ENCODE data around the gene PPIA. TPM values are rescaled to one million over a fixed set of nuclear protein-coding genes. Genes with fewer than 3 reads are reported as not detected.
A peak's percentile ranks its signal among the peaks of the same experiment; 100 is the strongest.
"Not testable (repeated sequence)": the region's sequence is repeated elsewhere in the genome, so short reads cannot be mapped to it uniquely, and the experiment has no call there.

Gene PPIA
- total RNA-seq, 3 donors from 2014 or later = 2,630 to 2,693 (median 2,657) TPM

- H3K4me3 Mint-ChIP-seq = no peak overlapping the region
- no peaks in the 10 kb centered on the region for H3K27me3 Mint-ChIP-seq (ENCODE audit: low read depth)
- H3K4me1 Mint-ChIP-seq (ENCODE audit: low read depth) = peaks cover 47% of the 10 kb centered on the region
- no peaks in the 10 kb centered on the region for H3K9me3 Mint-ChIP-seq
- DNase-seq = no peak
- no peak for ATAC-seq
- peaks cover 19% of the 10 kb centered on the region for H3K36me3 Mint-ChIP-seq (ENCODE audit: insufficient read depth)
Observed at GRCh38 chr7:44768628-44769371, 27.7 kb upstream of the PPIA start.

GRCh38 chr7:44769376-44769775, 27.1 kb upstream of the PPIA start:
- no peak for DNase-seq
- ATAC-seq = peak in 1 of 2 donors; percentile 6
- Mint-ChIP-seq H3K36me3 (ENCODE audit: insufficient read depth) (peaks cover 17% of the 10 kb centered on the region), H3K4me3 (no peak overlapping the region), H3K27me3 (ENCODE audit: low read depth) (no peaks in the 10 kb centered on the region), H3K4me1 (ENCODE audit: low read depth) (peaks cover 47% of the 10 kb centered on the region), H3K9me3 (no peaks in the 10 kb centered on the region)

GRCh38 chr7:44769776-44770294, 26.6 kb upstream of the PPIA start:
- Mint-ChIP-seq H3K36me3 (ENCODE audit: insufficient read depth) (peaks cover 15% of the 10 kb centered on the region), H3K4me3 (no peak overlapping the region), H3K9me3 (no peaks in the 10 kb centered on the region), H3K27me3 (ENCODE audit: low read depth) (no peaks in the 10 kb centered on the region), H3K4me1 (ENCODE audit: low read depth) (peaks cover 47% of the 10 kb centered on the region)
- DNase-seq (no peak), ATAC-seq (peak; percentile 41 to 53)

- H3K36me3 Mint-ChIP-seq (ENCODE audit: insufficient read depth) = peaks cover 13% of the 10 kb centered on the region
- H3K27me3 Mint-ChIP-seq (ENCODE audit: low read depth) = no peaks in the 10 kb centered on the region
- no peaks in the 10 kb centered on the region for H3K9me3 Mint-ChIP-seq
- DNase-seq (no peak), ATAC-seq (no peak)
- peaks cover 47% of the 10 kb centered on the region for H3K4me1 Mint-ChIP-seq (ENCODE audit: low read depth)
- H3K4me3 Mint-ChIP-seq = no peak overlapping the region
Observed at GRCh38 chr7:44771358-44771757, 25.1 kb upstream of the PPIA start.

- Mint-ChIP-seq H3K4me3 (no peak overlapping the region), H3K9me3 (no peaks in the 10 kb centered on the region), H3K27me3 (ENCODE audit: low read depth) (no peaks in the 10 kb centered on the region), H3K4me1 (ENCODE audit: low read depth) (peaks cover 42% of the 10 kb centered on the region), H3K36me3 (ENCODE audit: insufficient read depth) (peaks cover 6% of the 10 kb centered on the region)
- DNase-seq (no peak), ATAC-seq (no peak)
Observed at GRCh38 chr7:44772440-44772839, 24.0 kb upstream of the PPIA start.

DNA sequence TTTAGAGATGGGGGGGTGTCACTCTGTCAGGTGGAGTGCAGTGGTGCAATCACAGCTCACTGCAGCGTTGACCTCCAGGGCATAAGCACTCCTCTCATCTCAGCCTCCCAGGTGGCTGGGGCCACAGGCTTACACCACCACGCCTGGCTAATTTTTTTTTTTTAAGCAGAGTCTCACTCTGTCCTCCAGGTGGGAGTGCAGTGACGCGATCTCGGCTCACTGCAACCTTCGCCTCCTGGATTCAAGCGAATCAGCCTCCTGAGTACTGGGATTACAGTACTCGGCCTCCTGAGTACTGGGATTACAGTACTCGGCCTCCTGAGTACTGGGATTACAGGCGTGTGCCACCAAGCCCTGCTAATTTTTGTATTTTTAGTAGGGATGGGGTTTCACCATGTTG, 23.6 kb upstream of the PPIA start:
- Mint-ChIP-seq H3K27me3 (ENCODE audit: low read depth) (no peaks in the 10 kb centered on the region), H3K4me1 (ENCODE audit: low read depth) (peaks cover 38% of the 10 kb centered on the region), H3K9me3 (no peaks in the 10 kb centered on the region), H3K36me3 (ENCODE audit: insufficient read depth) (peaks cover 2% of the 10 kb centered on the region), H3K4me3 (no peak overlapping the region)
- ATAC-seq = no peak
- no peak for DNase-seq

DNA sequence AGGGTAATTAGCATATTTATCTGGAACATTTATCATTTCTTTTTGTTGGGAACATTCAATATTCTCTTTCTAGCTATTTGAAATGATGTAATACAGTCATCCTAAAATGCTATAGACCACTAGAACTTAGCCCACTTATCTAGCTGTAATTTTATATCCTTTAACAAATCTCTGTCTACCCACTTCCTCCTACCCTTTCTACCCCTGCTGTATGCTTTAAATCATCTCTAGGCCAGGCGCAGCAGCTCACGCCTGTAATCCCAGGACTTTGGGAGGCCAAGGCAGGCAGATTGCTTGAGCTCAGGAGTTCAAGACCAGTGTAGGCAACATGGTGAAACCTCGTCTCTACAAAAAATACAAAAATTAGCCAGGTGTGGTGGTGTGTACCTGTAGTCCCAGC, 22.0 kb upstream of the PPIA start:
- not testable (repeated sequence) for H3K9me3 Mint-ChIP-seq; H3K4me3 Mint-ChIP-seq; H3K36me3 Mint-ChIP-seq (ENCODE audit: insufficient read depth); ATAC-seq; H3K27me3 Mint-ChIP-seq (ENCODE audit: low read depth); DNase-seq
- peaks cover 22% of the 10 kb centered on the region for H3K4me1 Mint-ChIP-seq (ENCODE audit: low read depth)

DNA sequence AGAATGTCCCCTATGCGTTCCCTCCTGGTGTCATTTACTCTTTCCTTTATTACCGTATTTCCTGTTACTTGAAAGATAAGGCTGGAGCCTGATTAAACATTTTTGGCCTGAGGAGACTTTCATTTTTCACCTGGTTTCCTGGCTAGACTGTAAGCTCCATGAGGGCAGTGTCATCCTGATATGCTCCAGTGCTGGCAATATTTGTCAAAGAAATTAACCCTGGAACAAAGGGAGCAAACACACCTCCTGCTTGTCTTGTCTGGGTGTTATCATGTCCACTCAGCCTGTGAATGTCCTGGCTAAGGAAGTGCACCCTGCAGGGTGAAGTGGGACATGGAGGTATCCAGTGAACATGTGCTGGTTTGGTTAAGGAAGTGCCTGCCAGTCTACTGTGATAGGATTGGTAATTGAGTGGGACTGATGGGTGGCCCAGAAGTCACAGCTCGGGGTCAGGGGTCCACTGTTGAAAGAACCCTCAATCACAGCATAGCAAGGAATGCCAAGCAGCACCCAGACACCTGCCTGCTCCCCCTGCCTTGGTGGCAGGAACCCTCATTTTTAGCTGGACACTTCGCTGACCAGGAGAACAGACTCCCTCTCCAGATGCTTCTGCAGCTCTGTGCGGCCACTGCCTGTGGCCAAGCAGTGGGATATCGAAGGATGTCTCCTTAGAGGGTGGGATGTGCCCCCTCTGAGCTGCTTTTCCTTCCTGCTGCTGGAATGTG, 20.9 kb upstream of the PPIA start:
- Mint-ChIP-seq H3K4me3 (no peak overlapping the region), H3K36me3 (ENCODE audit: insufficient read depth) (no peaks in the 10 kb centered on the region), H3K27me3 (ENCODE audit: low read depth) (no peaks in the 10 kb centered on the region), H3K9me3 (no peaks in the 10 kb centered on the region), H3K4me1 (ENCODE audit: low read depth) (peaks cover 11% of the 10 kb centered on the region)
- DNase-seq (no peak), ATAC-seq (no peak)

GRCh38 chr7:44776211-44776610, 20.3 kb upstream of the PPIA start:
- peaks cover 5% of the 10 kb centered on the region for H3K4me1 Mint-ChIP-seq (ENCODE audit: low read depth)
- H3K27me3 Mint-ChIP-seq (ENCODE audit: low read depth) = no peaks in the 10 kb centered on the region
- no peaks in the 10 kb centered on the region for H3K36me3 Mint-ChIP-seq (ENCODE audit: insufficient read depth)
- H3K4me3 Mint-ChIP-seq = no peak overlapping the region
- no peak for DNase-seq
- no peaks in the 10 kb centered on the region for H3K9me3 Mint-ChIP-seq
- no peak for ATAC-seq

- H3K27me3 Mint-ChIP-seq (ENCODE audit: low read depth) = no peaks in the 10 kb centered on the region
- no peaks in the 10 kb centered on the region for H3K4me1 Mint-ChIP-seq (ENCODE audit: low read depth)
- H3K4me3 Mint-ChIP-seq = no peak overlapping the region
- no peaks in the 10 kb centered on the region for H3K36me3 Mint-ChIP-seq (ENCODE audit: insufficient read depth)
- DNase-seq = no peak
- ATAC-seq = no peak
- H3K9me3 Mint-ChIP-seq = peaks cover 5% of the 10 kb centered on the region
Observed at GRCh38 chr7:44782460-44782859, 14.0 kb upstream of the PPIA start.

GRCh38 chr7:44783407-44783806, 13.1 kb upstream of the PPIA start:
- H3K9me3 Mint-ChIP-seq = peaks cover 5% of the 10 kb centered on the region
- no peaks in the 10 kb centered on the region for H3K27me3 Mint-ChIP-seq (ENCODE audit: low read depth)
- no peak for ATAC-seq

GRCh38 chr7:44784364-44784763, 12.1 kb upstream of the PPIA start:
- ATAC-seq (no peak), DNase-seq (no peak)
- Mint-ChIP-seq H3K36me3 (ENCODE audit: insufficient read depth) (no peaks in the 10 kb centered on the region), H3K4me3 (no peak overlapping the region), H3K27me3 (ENCODE audit: low read depth) (no peaks in the 10 kb centered on the region), H3K4me1 (ENCODE audit: low read depth) (no peaks in the 10 kb centered on the region), H3K9me3 (peaks cover 5% of the 10 kb centered on the region)

More at GRCh38 chr7:44783407-44783806, 13.1 kb upstream of the PPIA start:
- Mint-ChIP-seq H3K4me3 (no peak overlapping the region), H3K36me3 (ENCODE audit: insufficient read depth) (no peaks in the 10 kb centered on the region), H3K4me1 (ENCODE audit: low read depth) (no peaks in the 10 kb centered on the region)
- no peak for DNase-seq

DNA sequence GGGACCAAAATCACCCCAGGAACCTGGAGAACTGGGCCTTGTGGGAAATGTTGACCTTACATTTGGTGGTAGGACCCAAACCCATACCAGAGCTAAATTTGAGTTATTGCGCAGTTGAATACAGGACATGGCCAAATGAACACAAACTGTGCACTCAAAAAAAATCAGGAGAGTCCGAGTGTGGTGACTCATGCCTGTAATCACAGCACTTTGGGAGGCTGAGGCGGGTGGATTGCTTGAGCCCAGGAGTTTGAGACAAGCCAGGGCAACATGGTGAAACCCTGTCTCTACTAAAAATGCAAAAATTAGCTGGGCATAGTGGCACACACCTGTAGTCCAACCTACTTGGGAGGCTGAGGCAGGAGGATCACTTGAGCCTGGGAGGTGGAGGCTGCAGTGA, 11.3 kb upstream of the PPIA start:
- H3K9me3 Mint-ChIP-seq; DNase-seq; H3K4me1 Mint-ChIP-seq (ENCODE audit: low read depth); ATAC-seq; H3K27me3 Mint-ChIP-seq (ENCODE audit: low read depth); H3K36me3 Mint-ChIP-seq (ENCODE audit: insufficient read depth); H3K4me3 Mint-ChIP-seq: not testable (repeated sequence)

GRCh38 chr7:44787041-44787440, 9.4 kb upstream of the PPIA start:
- no peaks in the 10 kb centered on the region for H3K36me3 Mint-ChIP-seq (ENCODE audit: insufficient read depth)
- H3K4me1 Mint-ChIP-seq (ENCODE audit: low read depth) = no peaks in the 10 kb centered on the region
- ATAC-seq (no peak), DNase-seq (no peak)
- no peaks in the 10 kb centered on the region for H3K27me3 Mint-ChIP-seq (ENCODE audit: low read depth)
- H3K4me3 Mint-ChIP-seq = no peak overlapping the region
- H3K9me3 Mint-ChIP-seq = peaks cover 5% of the 10 kb centered on the region

DNA sequence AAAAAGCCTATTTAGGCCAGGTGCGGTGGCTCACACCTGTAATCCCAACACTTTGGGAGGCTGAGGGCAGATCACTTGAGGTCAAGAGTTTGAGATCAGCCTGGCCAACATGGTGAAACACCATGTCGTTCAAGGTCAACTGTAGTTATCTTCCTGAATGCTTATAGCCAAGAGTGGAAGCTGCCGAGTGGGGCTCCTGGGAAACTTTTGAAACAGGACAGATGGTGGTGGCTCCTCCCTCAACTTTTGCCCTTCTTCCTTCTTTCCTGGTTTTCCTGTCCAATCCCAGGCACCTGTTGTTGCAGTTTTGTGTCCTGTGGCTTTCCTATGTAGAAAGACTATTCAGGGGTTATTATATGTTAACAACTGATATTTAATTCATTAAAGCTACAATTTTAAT, 8.7 kb upstream of the PPIA start:
- DNase-seq = no peak
- ATAC-seq = no peak
- peaks cover 5% of the 10 kb centered on the region for H3K9me3 Mint-ChIP-seq
- no peaks in the 10 kb centered on the region for H3K27me3 Mint-ChIP-seq (ENCODE audit: low read depth)
- H3K4me3 Mint-ChIP-seq = no peak overlapping the region
- no peaks in the 10 kb centered on the region for H3K36me3 Mint-ChIP-seq (ENCODE audit: insufficient read depth)
- H3K4me1 Mint-ChIP-seq (ENCODE audit: low read depth) = no peaks in the 10 kb centered on the region

All from activated T-cell treated with anti-CD3 and anti-CD28 coated beads, Interleukin-2, amount 50 U/mL, for 4 hours (primary cell).